Left renal pelvis (tissue), 4 donors: ENCODE measurements around the gene FCER1G. TPM values are rescaled to one million over a fixed set of nuclear protein-coding genes. Genes with fewer than 3 reads are reported as not detected.
A peak's percentile ranks its signal among the peaks of the same experiment; 100 is the strongest.

Experiments
- DNase-seq, 4 donors: peaks; one replicate each; pipeline ENCODE4 v3.0.0-alpha.2; 2013; ENCODE audit warnings: low read depth in 4 of 4, low spot score in 3 of 4
- polyA plus RNA-seq, 4 donors: library from polyadenylated mRNA; unstranded; fragments of 120-200 nt; gene quantifications; one replicate each; pipeline ENCODE4 v1.2.1, GENCODE V29; 2013; ENCODE audit not compliant: insufficient read length in 4 of 4

Gene FCER1G
- polyA plus RNA-seq, result 10 to 100 TPM; 13.1 to 39.3 (median 17.1) TPM

DNA sequence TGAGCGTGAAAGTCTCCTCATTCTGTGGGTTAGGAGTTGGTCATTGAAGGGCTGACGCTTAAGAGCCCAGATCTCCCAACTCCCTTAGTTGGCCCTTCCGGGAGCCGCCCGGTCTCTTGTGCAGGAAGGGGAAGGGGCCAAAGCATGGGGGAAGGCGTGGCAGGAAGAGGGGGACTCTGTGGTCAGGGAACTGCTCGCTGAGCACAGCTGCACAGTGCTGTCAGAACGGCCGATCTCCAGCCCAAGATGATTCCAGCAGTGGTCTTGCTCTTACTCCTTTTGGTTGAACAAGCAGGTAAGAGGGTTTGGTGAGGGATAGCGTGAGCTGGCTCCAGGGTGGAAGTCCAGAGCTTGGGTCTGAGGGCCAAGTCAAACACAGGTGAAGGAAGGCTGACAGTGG, at the start of gene FCER1G:
FCER1G (plus strand) TSS at position 220 of the 400 bp plus-strand sequence; CDS start at position 247, 27 bp downstream.
- DNase-seq, result no peak

DNA sequence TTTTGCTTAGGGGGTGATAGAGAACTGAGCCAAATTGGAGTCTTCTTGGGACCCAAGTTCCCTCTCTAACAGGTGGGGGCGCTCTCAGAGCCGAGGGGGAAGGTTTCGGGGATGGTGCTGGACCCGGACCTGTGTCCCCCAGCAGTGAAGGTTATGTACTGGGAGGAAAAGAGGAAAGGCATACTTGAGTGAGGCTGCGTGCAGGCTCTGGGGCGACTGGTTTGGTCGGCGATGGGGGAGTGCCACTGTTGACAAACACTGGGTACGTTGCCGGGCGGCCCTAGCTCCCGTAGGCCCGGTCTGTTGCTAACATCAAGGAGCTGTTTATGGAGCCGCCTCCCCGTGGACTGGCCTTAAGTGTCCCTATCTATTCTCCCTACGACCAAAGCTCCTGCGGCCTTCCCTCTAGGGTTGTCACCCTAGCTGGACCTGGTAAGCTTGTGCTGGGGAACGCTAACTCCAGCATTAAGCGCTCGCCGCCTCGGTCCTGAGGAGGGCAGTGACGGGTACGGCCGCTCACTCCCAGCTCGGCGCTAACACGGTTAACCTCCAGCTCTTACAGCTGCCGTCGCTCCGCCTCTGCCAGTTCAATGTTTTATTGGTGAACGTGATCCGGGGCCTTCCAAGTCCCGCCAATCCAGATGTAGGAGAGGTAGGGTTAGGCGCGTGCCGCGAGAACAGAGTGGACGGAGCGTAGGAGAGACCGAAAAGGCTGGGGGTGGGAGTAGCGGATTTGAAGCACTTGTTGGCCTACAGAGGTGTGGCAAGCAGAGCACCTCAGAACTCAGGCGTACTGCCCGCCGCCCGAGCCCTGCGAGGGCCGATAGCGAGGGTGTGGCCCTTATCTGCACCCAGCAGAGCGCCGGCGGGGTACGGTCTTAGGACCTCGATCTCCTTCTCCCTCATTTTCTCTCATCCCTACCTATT, 49.1 kb upstream of the FCER1G start, which contains the start of gene PPOX:
PPOX (plus strand) TSS at position 685 of the 927 bp plus-strand sequence. CDS start 422 bp downstream, outside the sequence.
- peak; percentile 93 to 97 (median 95) for DNase-seq

DNA sequence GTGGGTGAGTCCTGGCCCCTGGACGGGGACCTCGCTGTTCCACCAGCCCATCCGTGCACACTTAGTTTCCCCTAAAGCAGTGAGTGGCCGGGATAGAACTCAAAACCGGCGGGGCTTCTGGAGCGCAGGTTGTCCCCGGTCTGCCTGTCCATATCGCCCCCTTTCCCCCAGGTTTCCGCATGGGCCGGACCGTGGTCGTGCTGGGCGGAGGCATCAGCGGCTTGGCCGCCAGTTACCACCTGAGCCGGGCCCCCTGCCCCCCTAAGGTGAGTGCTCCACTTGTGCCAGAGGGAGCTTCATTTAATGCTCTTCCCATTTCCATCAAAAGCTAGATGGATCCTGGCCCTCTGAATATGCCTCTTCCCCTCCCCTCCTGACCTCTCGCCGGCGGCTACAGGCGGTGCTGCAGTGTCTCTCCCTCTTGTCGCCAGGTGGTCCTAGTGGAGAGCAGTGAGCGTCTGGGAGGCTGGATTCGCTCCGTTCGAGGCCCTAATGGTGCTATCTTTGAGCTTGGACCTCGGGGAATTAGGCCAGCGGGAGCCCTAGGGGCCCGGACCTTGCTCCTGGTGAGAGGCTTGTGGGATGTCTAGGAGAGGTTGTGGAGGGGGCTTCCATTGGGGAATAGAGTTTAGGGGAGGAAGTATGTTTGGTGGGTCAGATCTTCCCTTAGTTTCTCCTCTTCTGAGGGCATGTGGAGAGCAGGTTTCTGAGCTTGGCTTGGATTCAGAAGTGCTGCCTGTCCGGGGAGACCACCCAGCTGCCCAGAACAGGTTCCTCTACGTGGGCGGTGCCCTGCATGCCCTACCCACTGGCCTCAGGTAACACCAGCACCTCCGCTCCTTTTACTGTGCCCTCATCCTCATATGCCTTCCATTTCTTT, 48.2 kb upstream of the FCER1G start:
- no peak for DNase-seq

DNA sequence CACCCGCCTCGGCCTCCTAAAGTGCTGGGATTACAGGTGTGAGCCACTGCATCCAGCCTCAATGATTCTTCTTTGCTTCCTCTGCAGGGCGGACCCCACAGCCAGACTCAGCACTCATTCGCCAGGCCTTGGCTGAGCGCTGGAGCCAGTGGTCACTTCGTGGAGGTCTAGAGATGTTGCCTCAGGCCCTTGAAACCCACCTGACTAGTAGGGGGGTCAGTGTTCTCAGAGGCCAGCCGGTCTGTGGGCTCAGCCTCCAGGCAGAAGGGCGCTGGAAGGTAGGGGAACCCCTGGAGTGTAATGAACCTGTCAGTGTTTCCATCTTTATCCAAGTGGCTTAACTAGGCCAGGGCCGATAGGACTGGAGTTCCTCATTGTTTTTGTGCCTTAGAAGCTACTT, 46.2 kb upstream of the FCER1G start:
- DNase-seq, result no peak

- no peak for DNase-seq
These were observed 43.9 kb upstream of the FCER1G start for GRCh38 chr1:161171191-161171590.

DNA sequence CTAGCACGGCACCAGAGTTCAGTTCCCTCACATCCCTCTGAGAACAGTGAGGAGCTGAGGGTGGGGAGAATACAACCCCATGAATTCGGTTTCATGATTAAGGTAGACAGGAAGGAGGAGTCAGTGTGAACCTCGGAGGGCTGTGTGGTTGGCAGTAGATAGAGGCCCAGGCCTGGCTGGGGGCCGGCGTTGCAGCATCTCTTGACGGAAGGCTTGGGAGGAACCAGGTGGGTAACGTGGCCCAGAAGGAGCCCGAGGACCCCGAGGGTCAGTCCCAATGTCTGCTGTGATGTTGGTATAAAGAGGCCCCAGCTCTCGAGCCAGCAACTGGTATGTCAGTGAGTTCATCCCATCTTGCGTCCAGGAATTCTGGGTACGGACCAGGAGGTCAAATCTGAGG, 43.4 kb upstream of the FCER1G start:
- DNase-seq, result no peak

- DNase-seq, result no peak
These were observed 42.7 kb upstream of the FCER1G start for GRCh38 chr1:161172349-161172748.

DNA sequence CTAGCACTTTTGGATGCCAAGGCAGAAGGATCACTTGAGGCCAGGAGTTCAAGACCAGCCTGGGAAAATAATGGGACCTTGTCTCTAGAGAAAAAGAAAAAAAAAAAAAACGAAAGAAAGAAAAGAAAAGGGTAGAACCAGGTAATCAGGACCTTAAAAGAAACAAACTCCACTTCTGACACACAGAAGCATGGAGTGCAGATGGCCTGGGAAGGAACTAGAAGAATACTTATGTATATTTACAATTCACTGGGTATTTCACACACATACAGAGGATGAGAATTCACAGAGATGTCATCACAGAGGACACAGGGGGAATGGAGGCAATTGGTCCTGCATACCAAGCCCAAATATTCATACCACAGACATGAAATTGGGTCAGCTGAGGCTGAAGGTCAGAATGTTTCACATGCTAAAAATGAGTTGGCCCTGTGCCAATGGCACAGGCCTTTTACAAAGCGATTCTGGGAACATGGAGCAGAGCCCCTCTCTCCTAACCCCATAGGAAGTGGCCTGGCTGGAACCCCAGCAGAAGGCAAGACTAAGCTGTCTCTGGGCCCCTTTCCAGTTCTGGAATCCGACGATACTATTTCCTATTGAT, 42.2 kb upstream of the FCER1G start:
- no peak for DNase-seq

- DNase-seq, result no peak
These were observed 41.4 kb upstream of the FCER1G start for GRCh38 chr1:161173711-161174110.

DNA sequence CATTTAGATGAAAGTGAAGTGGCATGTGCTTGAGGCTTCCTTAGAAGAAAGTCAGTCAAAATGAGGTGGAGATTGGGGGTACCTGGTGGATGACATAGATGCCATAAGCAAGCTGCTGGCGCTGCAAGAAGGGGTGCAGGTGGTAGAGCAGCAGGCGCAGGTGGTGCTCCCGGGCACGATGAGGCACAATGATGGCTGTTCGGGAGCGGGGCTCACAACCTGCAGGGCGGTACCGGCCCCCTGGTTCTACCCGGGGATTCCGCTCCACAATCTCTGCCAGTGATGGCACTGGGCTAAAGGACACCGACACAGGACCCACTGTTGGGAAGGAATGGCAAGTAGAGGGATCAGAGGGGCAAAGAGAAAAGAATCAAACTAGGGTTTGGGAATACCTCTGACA, 40.2 kb upstream of the FCER1G start:
- no peak for DNase-seq

GRCh38 chr1:161175771-161176453, 39.2 kb upstream of the FCER1G start:
- DNase-seq, result no peak

GRCh38 chr1:161176468-161177111, 38.5 kb upstream of the FCER1G start:
- no peak for DNase-seq

DNA sequence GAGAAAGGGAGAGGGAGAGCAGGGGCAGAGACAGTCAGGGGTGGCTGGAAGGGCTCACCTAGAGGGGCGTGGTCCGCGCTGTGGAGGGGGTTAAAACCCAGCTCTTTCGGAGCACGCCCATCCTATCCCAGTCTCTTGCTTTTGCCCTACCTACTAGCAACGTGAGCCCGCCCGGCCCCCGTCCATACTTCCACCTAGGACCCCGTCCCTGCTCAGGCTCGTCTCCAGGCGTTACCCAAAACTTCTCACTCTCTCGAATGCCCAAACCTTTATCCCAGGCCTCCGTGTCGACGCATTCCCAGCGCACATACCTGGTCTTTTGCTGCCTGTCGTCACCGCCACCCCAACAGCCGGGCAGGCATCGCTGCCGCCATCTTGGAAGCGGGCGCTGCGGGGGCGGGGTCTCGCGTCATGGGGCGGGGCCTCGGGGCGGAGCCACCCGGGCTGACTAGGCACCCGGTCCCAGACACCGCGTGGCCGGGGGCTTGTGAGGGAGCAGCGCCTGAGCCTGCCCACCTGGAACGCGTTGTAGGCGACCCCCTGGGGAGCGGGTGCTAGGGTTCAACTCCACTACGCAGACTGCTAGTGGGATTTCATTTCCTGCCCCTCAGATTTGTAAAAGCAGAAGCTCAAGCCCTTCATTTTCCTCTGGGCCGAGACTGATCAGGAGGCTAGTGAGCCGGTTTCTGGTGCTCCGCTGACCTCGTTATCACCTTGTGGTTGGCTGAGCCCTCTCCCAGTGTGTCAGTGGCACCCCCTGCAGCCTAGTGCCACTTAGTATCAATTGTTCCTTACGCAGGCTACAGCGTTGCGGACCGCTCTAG, 37.8 kb upstream of the FCER1G start, which contains the start of gene B4GALT3:
B4GALT3 (minus strand) TSS at position 396 of the 824 bp plus-strand sequence. CDS start 1,447 bp downstream, outside the sequence.
- DNase-seq, result peak in 2 of 4 donors; percentile 69 to 79

- no peak for DNase-seq
These were observed 37.2 kb upstream of the FCER1G start for GRCh38 chr1:161177936-161178244.

- no peak for DNase-seq
These were observed 35.4 kb upstream of the FCER1G start for GRCh38 chr1:161179698-161180097.

DNA sequence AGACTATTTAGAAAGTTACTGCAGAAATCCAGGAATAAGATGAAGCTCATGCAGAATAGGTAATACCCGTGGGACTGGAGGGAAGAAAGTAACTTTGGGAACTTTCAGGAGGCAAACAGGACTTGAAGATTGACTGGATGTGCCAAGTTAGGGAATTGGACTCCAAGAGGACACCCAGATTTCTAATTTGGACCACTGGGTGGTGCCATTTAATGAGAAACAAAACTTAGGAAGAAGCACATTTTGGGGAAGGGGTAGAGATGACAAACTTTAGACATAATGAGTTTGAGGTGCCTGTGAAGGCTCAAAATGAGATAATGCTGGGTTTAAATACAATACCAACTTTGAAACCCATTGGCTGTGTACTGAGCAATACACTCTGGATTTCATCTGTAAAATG, 34.5 kb upstream of the FCER1G start:
- no peak for DNase-seq

GRCh38 chr1:161182214-161182613, 32.9 kb upstream of the FCER1G start:
- DNase-seq, result no peak

GRCh38 chr1:161185282-161185682, 29.8 kb upstream of the FCER1G start:
- no peak for DNase-seq
